ENCODE data around the gene STOM.

DNA sequence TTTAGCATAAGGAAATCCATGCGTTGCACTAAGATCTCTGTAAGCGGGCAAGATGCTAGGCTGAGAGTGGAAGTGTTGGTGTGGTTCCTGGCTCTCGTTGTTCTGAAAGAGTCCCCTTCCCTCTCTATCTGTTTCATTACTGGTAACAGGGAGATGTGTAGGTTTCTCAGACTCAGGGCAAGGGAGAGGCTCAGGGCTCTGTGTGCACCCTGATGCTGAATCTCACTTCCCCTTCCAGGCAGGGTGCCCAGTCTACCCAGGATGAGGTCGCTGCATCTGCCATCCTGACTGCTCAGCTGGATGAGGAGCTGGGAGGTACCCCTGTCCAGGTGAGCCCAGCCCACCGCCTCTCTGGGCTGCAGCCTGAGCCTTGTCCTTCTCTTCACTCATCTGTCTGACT is 45.7 kb downstream of the STOM start:
- TF ChIP-seq EP300 (IDR thresholded peaks at IDR 0.05; ENCODE audit: borderline replicate concordance in 1 of 2, low read depth in 2 of 2, low read length in 2 of 2) (no peak), SIN3A (conservative IDR thresholded peaks at IDR 0.05 in 1 of 2, IDR thresholded peaks at IDR 0.05 in 1 of 2; ENCODE audit: low read depth in 1 of 2, low read length in 2 of 2) (no peak), SP1 (IDR thresholded peaks at IDR 0.05; ENCODE audit: low read depth, low read length) (no peak), POLR2A (IDR thresholded peaks at IDR 0.05; ENCODE audit: control extremely low read depth in 1 of 2, low read depth in 2 of 2, low read length in 2 of 2) (no peak), POLR2AphosphoS5 (IDR thresholded peaks at IDR 0.05; ENCODE audit: low read depth, low read length) (no peak), JUN (IDR thresholded peaks at IDR 0.05; ENCODE audit: low read depth, low read length) (no peak), EZH2 (IDR thresholded peaks at IDR 0.05; ENCODE audit: low read depth, low read length, severe bottlenecking) (no peak), FOSL1 (IDR thresholded peaks at IDR 0.05; ENCODE audit: insufficient read depth, low read depth, low read length) (no peak), BRCA1 (IDR thresholded peaks at IDR 0.05; ENCODE audit: low read depth, low read length) (no peak), JUND (IDR thresholded peaks at IDR 0.05; ENCODE audit: low read length) (no peak), YY1 (IDR thresholded peaks at IDR 0.05; ENCODE audit: low read depth, low read length) (no peak), TEAD4 (IDR thresholded peaks at IDR 0.05; ENCODE audit: low read depth, low read length) (no peak), CBX5 (IDR thresholded peaks at IDR 0.05; ENCODE audit: low read depth, low read length) (no peak)
- TF ChIP-seq, protein P1, sequence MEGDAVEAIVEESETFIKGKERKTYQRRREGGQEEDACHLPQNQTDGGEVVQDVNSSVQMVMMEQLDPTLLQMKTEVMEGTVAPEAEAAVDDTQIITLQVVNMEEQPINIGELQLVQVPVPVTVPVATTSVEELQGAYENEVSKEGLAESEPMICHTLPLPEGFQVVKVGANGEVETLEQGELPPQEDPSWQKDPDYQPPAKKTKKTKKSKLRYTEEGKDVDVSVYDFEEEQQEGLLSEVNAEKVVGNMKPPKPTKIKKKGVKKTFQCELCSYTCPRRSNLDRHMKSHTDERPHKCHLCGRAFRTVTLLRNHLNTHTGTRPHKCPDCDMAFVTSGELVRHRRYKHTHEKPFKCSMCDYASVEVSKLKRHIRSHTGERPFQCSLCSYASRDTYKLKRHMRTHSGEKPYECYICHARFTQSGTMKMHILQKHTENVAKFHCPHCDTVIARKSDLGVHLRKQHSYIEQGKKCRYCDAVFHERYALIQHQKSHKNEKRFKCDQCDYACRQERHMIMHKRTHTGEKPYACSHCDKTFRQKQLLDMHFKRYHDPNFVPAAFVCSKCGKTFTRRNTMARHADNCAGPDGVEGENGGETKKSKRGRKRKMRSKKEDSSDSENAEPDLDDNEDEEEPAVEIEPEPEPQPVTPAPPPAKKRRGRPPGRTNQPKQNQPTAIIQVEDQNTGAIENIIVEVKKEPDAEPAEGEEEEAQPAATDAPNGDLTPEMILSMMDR (IDR thresholded peaks at IDR 0.05; ENCODE audit: control extremely low read depth in 1 of 3, insufficient read depth in 1 of 3, low read depth in 1 of 3, low read length in 3 of 3): no peak
